T-cell (primary cell): ENCODE measurements around the gene ZNF816. TPM values are rescaled to one million over a fixed set of nuclear protein-coding genes. Genes with fewer than 3 reads are reported as not detected.
"Not testable (repeated sequence)": the region's sequence is repeated elsewhere in the genome, so short reads cannot be mapped to it uniquely, and the experiment has no call there.

Experiments
- ATAC-seq, 4 experiments: fragments of 200-7000 bp in 3 of 4; fragments of 150-1000 bp in 1 of 4; cut with Tn5 transposase; replicated peaks in 1 of 4; 1 replicate in 3 of 4; 2 replicates in 1 of 4; pipeline ENCODE4 v1.10.0; 2021; ENCODE audit warnings: moderate library complexity in 3 of 4, mild to moderate bottlenecking in 2 of 4, moderate number of reproducible peaks in 1 of 4
- CTCF ChIA-PET, 2 donors: fragments of 300-600 bp; sonication (Branson Sonifier 250); formaldehyde crosslinking; loops; one replicate each; lab custom pipeline; 2022; ENCODE audit warnings: antibody characterized with exemption in 2 of 2; lab: Charles Lee
- POLR2A ChIA-PET, 2 donors: fragments of 300-600 bp; sonication (Branson Sonifier 250); formaldehyde crosslinking; loops; one replicate each; lab custom pipeline; 2022; ENCODE audit warnings: antibody characterized with exemption in 2 of 2; lab: Charles Lee
- DNase-seq, 35 experiments: peaks; one replicate each; pipeline versions ENCODE4 v3.0.0 to v3.0.0-alpha.2; 2013 to 2023
- H3K27ac ChIP-seq: one replicate; pipeline ENCODE4 v1.5.1; 2013; ENCODE audit warnings: low read length
- H3K27me3 ChIP-seq, 2 experiments: replicated peaks in 1 of 2; 1 replicate in 1 of 2; 2 replicates in 1 of 2; pipeline versions ENCODE4 v1.6.1 to v1.7.0; 2013; ENCODE audit warnings: low read length in 1 of 2, mixed read lengths in 1 of 2; ENCODE audit not compliant: control insufficient read depth in 2 of 2, insufficient read depth in 2 of 2; ENCODE audit errors: extremely low read depth in 1 of 2
- H3K36me3 ChIP-seq, 2 donors: 1 replicate in 1 of 2; 2 replicates in 1 of 2; pipeline versions ENCODE4 v1.6.1 to v1.7.0; 2013; ENCODE audit warnings: low read length in 1 of 2; ENCODE audit not compliant: control insufficient read depth in 2 of 2, insufficient read depth in 1 of 2; ENCODE audit errors: extremely low read depth in 1 of 2
- H3K4me1 ChIP-seq, 2 experiments: 1 replicate in 1 of 2; 2 replicates in 1 of 2; pipeline versions ENCODE4 v1.6.1 to v1.7.0; 2013; ENCODE audit warnings: low read length in 2 of 2, mixed read lengths in 1 of 2; ENCODE audit not compliant: insufficient read depth in 2 of 2, control insufficient read depth in 1 of 2; ENCODE audit errors: extremely low read depth in 1 of 2
- H3K4me3 ChIP-seq, 2 donors: 1 replicate in 1 of 2; 2 replicates in 1 of 2; pipeline versions ENCODE4 v1.5.1 to v1.7.0; 2013; ENCODE audit warnings: mild to moderate bottlenecking in 2 of 2, low read length in 1 of 2, moderate library complexity in 1 of 2; ENCODE audit not compliant: control insufficient read depth in 1 of 2; ENCODE audit errors: extremely low read depth in 1 of 2
- H3K9me3 ChIP-seq: 2 replicates; pipeline ENCODE4 v1.7.0; 2013
- H3K27ac Mint-ChIP-seq, 2 donors: one replicate each; pipeline ENCODE4 v1.8.0; 2020 to 2021; ENCODE audit warnings: mild to moderate bottlenecking in 2 of 2, mixed read lengths in 2 of 2
- H3K27me3 Mint-ChIP-seq, 2 donors: one replicate each; pipeline ENCODE4 v1.8.0; 2021 to 2022; ENCODE audit warnings: mixed read lengths in 2 of 2
- H3K36me3 Mint-ChIP-seq: one replicate; pipeline ENCODE4 v1.8.0; 2021; ENCODE audit warnings: mixed read lengths
- H3K4me1 Mint-ChIP-seq, 3 donors: one replicate each; pipeline ENCODE4 v1.8.0; 2020 to 2022; ENCODE audit warnings: mixed read lengths in 3 of 3, mild to moderate bottlenecking in 1 of 3
- H3K4me3 Mint-ChIP-seq, 3 donors: one replicate each; pipeline ENCODE4 v1.8.0; 2020 to 2022; ENCODE audit warnings: mild to moderate bottlenecking in 3 of 3, mixed read lengths in 3 of 3, moderate library complexity in 3 of 3
- H3K9me3 Mint-ChIP-seq, 3 donors: one replicate each; pipeline ENCODE4 v1.8.0; 2020 to 2022; ENCODE audit warnings: mixed read lengths in 3 of 3
- WGBS: methylation state at CpG from one replicate; pipeline ENCODE4 v1.1.5; 2013; ENCODE audit warnings: missing lambda C conversion rate; ENCODE audit not compliant: insufficient coverage; 5-methylcytosine and 5-hydroxymethylcytosine counted together
- total RNA-seq, 35 experiments: library from RNA in 6 of 35; stranded (reverse) in 6 of 35; fragments of 120-200 nt in 1 of 35; gene quantifications; one replicate each; pipeline versions ENCODE4 v1.2.1 to v1.2.4 and lab custom pipeline; 2013 to 2026

ZNF816 gene
- total RNA-seq, 5 donors from 2014 or later (not counting 1 experiment from before 2014, with no cell fraction given), result 6.4 to 23.4 (median 19.0) TPM

DNA sequence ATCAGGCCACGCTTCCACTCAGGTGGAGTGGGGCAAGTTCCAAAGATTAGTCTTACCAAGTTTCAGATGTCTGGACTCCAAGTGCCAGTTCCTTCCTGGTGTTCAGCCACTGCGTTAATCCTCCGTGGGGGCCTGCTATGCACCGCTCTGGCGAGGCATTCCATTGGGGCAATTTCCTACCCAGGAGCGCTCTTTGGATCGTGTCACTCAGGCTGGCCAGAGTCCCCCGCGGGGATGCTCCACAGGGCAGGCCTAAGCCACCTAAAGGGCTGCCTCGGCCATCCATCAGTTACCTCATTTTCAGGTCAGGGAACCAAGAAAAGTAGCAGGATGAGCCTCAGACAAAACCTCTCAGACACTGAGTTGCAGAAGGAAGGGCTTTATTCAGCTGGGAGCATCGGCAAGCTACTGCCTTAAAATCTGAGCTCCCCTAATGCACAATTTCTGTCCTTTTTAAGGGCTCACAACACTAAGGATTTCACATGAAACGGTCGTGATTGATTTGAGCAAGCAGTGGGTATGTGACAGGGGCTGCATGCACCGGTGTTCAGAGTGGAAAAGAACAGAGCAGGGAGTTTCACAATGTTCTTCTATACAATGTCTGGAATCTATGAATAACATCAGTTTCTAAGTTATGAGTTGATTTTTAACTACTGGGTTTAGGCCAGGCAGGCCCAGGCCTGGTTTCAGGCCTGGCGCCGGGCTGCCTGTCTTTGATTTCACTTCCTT is 58.5 kb downstream of the ZNF816 start:
- POLR2A ChIA-PET, H3K27me3 Mint-ChIP-seq, H3K27ac Mint-ChIP-seq, ATAC-seq, DNase-seq, CTCF ChIA-PET, H3K9me3 ChIP-seq, H3K27ac ChIP-seq, H3K4me3 ChIP-seq, H3K4me3 Mint-ChIP-seq, H3K4me1 ChIP-seq, H3K27me3 ChIP-seq, H3K4me1 Mint-ChIP-seq: not testable (repeated sequence)
- Mint-ChIP-seq H3K9me3 (peaks cover 17 to 40% (median 25%) of the 10 kb centered on the region in 3 donors), H3K36me3 (peaks cover 34% of the 10 kb centered on the region)
- H3K36me3 ChIP-seq, result peaks cover 0 to 15% of the 10 kb centered on the region in 2 donors
- 95% methylated on average over 8 of the region's 16 CpGs for WGBS

DNA sequence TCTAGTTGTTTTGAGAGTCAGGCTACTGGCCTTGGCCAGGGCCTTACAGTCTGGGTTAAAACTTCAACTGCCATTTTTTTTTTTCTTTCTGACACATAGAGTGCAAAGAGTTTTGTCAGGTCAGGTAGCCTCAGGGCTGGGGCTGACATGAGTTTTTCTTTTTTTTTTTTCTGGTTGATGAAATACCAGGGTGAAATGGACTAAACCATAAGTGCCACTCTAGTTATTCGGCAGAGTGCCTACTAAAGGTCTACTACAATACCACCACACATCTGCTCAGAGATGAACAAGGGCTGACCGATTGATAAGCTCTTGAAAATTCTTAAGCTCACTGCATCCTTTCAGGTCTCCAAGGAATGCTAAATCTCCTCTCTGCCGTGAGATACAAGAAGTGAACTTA is 60.8 kb downstream of the ZNF816 start:
- WGBS, result no CpG with 5 or more reads among the region's 3 CpGs
- Mint-ChIP-seq H3K9me3 (peaks cover 9 to 22% (median 14%) of the 10 kb centered on the region in 3 donors), H3K27me3 (no peaks in the 10 kb centered on the region), H3K4me1 (peaks cover 9 to 21% (median 11%) of the 10 kb centered on the region in 3 donors), H3K27ac (no peak overlapping the region), H3K4me3 (no peak overlapping the region), H3K36me3 (peaks cover 20% of the 10 kb centered on the region)
- no peak for ATAC-seq
- no peak for DNase-seq
- Histone ChIP-seq H3K36me3 (no peaks in the 10 kb centered on the region), H3K4me3 (no peak overlapping the region), H3K27ac (no peak overlapping the region), H3K9me3 (peaks cover 2% of the 10 kb centered on the region), H3K4me1 (peaks cover 0 to 13% of the 10 kb centered on the region in 2 experiments), H3K27me3 (no peaks in the 10 kb centered on the region)
- CTCF ChIA-PET, result interaction anchor here in 1 of 2 donors (0.6 to 0.7 kb wide), 2 partner anchors 40 to 530 kb away, joined by 3 to 4 read pairs; partner anchors contain the start of gene ZNF761
- POLR2A ChIA-PET, result no interaction called here

Other genes starting within 250 kb of the ZNF816 start
- 10 to 100 TPM; 31.5 to 46.2 (median 37.0) TPM for gene ZNF611, start 227.8 kb downstream of the ZNF816 start, total RNA-seq
- 10 to 100 TPM; 11.4 to 52.4 (median 24.5) TPM for gene ZNF600, start 176.1 kb downstream of the ZNF816 start, total RNA-seq
- gene ZNF28, start 141.2 kb downstream of the ZNF816 start, total RNA-seq, result 10 to 100 TPM in 4 of 5 donors, 1 to 10 TPM in 1; 7.7 to 19.5 (median 17.4) TPM
- 10 to 100 TPM; 14.5 to 23.6 (median 18.3) TPM for gene ZNF468, start 105.3 kb downstream of the ZNF816 start, total RNA-seq
- gene ZNF320, start 65.2 kb downstream of the ZNF816 start, total RNA-seq, result 10 to 100 TPM in 2 of 5 donors, 1 to 10 TPM in 3; 9.1 to 20.5 (median 9.7) TPM
- 1 to 10 TPM; 2.7 to 5.6 (median 4.5) TPM for gene ZNF888, start 39.5 kb downstream of the ZNF816 start, total RNA-seq
- not detected for gene ERVV-1, start 51.0 kb upstream of the ZNF816 start, total RNA-seq
- gene ERVV-2, start 81.9 kb upstream of the ZNF816 start, total RNA-seq, result not detected
- gene ZNF160, start 140.5 kb upstream of the ZNF816 start, total RNA-seq, result 10 to 100 TPM; 45.6 to 57.8 (median 54.6) TPM
- gene ZNF415, start 170.0 kb upstream of the ZNF816 start, total RNA-seq, result 1 to 10 TPM in 3 of 5 donors, under 1 TPM in 2; 0.20 to 1.8 (median 1.4) TPM
- 10 to 100 TPM in 3 of 5 donors, 1 to 10 TPM in 2; 6.0 to 14.2 (median 10.9) TPM for gene ZNF347, start 196.2 kb upstream of the ZNF816 start, total RNA-seq
- 1 to 10 TPM; 2.5 to 5.3 (median 3.3) TPM for gene ZNF665, start 230.5 kb upstream of the ZNF816 start, total RNA-seq